Smooth muscle cell (in vitro differentiated cells): Measurements from ENCODE around the gene MAP4K2. TPM values are rescaled to one million over a fixed set of nuclear protein-coding genes. Genes with fewer than 3 reads are reported as not detected.

Experiments used
- DNase-seq: peaks from one replicate; lab custom pipeline; 2025; ENCODE audit not compliant: unreplicated experiment; lab: John Stamatoyannopoulos, UW
- H2AFZ ChIP-seq: fragments of 200-600 bp; sonication (generic); 2 replicates; pipeline ENCODE4 v1.6.0; 2016; ENCODE audit warnings: antibody characterized with exemption, low read depth, mild to moderate bottlenecking
- H3F3A ChIP-seq: fragments of 200-600 bp; sonication (generic); 2 replicates; pipeline ENCODE4 v1.6.0; 2017; ENCODE audit warnings: antibody characterized with exemption, low read depth
- H3K27ac ChIP-seq: fragments of 200-600 bp; sonication (generic); 2 replicates; pipeline ENCODE4 v1.5.1; 2016; ENCODE audit warnings: low read depth, mild to moderate bottlenecking
- H3K27me3 ChIP-seq: fragments of 200-600 bp; sonication (generic); 2 replicates; pipeline ENCODE4 v1.6.1; 2016; ENCODE audit warnings: low read depth, mild to moderate bottlenecking
- H3K36me3 ChIP-seq: fragments of 200-600 bp; sonication (generic); 2 replicates; pipeline ENCODE4 v1.5.1; 2016; ENCODE audit warnings: low read depth
- H3K4me1 ChIP-seq: fragments of 200-600 bp; sonication (generic); 2 replicates; pipeline ENCODE4 v1.5.1; 2016; ENCODE audit warnings: low read depth
- H3K4me2 ChIP-seq: fragments of 200-600 bp; sonication (generic); 2 replicates; pipeline ENCODE4 v1.6.0; 2016; ENCODE audit warnings: mild to moderate bottlenecking
- H3K4me3 ChIP-seq: fragments of 200-600 bp; sonication (generic); 2 replicates; pipeline ENCODE4 v1.5.1; 2016; ENCODE audit warnings: mild to moderate bottlenecking
- H3K79me2 ChIP-seq: fragments of 200-600 bp; sonication (generic); 2 replicates; pipeline ENCODE4 v1.6.0; 2016; ENCODE audit warnings: low read depth, mild to moderate bottlenecking
- H3K9ac ChIP-seq: fragments of 200-600 bp; sonication (generic); 2 replicates; pipeline ENCODE4 v1.6.0; 2016; ENCODE audit warnings: low read depth
- H3K9me3 ChIP-seq: fragments of 200-600 bp; sonication (generic); replicated peaks from 2 replicates; pipeline ENCODE4 v1.5.1; 2016; ENCODE audit warnings: low read depth
- H4K20me1 ChIP-seq: fragments of 200-600 bp; sonication (generic); 2 replicates; pipeline ENCODE4 v1.6.0; 2016; ENCODE audit warnings: low read depth
- CTCF ChIP-seq: fragments of 200-600 bp; sonication (generic); IDR thresholded peaks from 2 replicates; pipeline ENCODE4 v1.5.1; 2017; ENCODE audit warnings: borderline replicate concordance, mild to moderate bottlenecking, antibody characterized with exemption; ENCODE audit not compliant: insufficient read depth, poor library complexity, severe bottlenecking
- WGBS: methylation state at CpG from one replicate; pipeline ENCODE4 v1.1.7; 2016; ENCODE audit warnings: low lambda C conversion rate; 5-methylcytosine and 5-hydroxymethylcytosine counted together
- polyA plus RNA-seq: library from polyadenylated mRNA; unstranded; fragments of >200 nt; fragmentation: Nextera tagmentation; extraction: Ambion mirVana; gene quantifications from 2 replicates; pipeline ENCODE4 v1.2.1, GENCODE V29; 2016
- total RNA-seq: library from RNA; depleted of rRNA; stranded (reverse); fragments of >200 nt; gene quantifications from 2 replicates; pipeline ENCODE4 v1.2.3, GENCODE V29; 2014

The MAP4K2 gene
- total and polyA plus RNA-seq, 2 experiments from 2014 or later: 23.6 to 28.9 TPM

DNA sequence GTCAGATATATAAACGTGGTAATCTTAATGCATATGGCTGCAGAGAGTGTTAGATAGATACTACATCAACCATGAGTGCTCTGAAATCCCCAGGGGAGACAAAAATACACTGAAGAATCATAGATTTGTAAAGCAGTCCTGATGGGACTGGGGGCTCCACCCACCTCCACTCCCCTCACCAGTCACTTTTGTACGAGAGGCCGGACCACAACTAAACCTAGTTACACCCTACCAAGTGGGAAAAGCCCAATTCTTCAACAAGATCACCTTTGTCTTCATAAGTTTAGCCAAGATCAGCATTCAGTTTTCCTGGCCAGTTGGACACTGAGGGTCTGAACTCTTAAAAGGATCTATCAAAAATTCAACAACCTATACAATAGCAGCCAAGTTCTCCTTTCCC, 26.1 kb downstream of the MAP4K2 start:
- peaks cover 32% of the 10 kb centered on the region for H3F3A ChIP-seq
- DNase-seq: no peak
- H3K36me3 ChIP-seq: peaks cover 16% of the 10 kb centered on the region
- peaks cover 57% of the 10 kb centered on the region for H4K20me1 ChIP-seq
- no peaks in the 10 kb centered on the region for H3K27me3 ChIP-seq
- H3K9ac ChIP-seq: peak overlapping the region; percentile 80
- H3K4me1 ChIP-seq: peaks cover 20% of the 10 kb centered on the region
- peak overlapping the region; percentile 52 for H3K27ac ChIP-seq
- H2AFZ ChIP-seq: no peak overlapping the region
- H3K4me2 ChIP-seq: peak overlapping the region; percentile 99
- TF ChIP-seq CTCF: no peak
- 47% methylated on average over 3 of the region's 3 CpGs for WGBS
- H3K4me3 ChIP-seq: peak overlapping the region; percentile 86
- H3K9me3 ChIP-seq: no peaks in the 10 kb centered on the region
- H3K79me2 ChIP-seq: peaks cover 57% of the 10 kb centered on the region

- Histone ChIP-seq H3F3A (peaks cover 36% of the 10 kb centered on the region), H3K4me1 (peaks cover 20% of the 10 kb centered on the region), H2AFZ (no peak overlapping the region), H3K27me3 (no peaks in the 10 kb centered on the region), H3K4me3 (peak overlapping the region; percentile 86), H3K9me3 (no peaks in the 10 kb centered on the region), H4K20me1 (peaks cover 62% of the 10 kb centered on the region), H3K36me3 (peaks cover 21% of the 10 kb centered on the region), H3K4me2 (peak overlapping the region; percentile 99), H3K9ac (peak overlapping the region; percentile 80), H3K27ac (peak overlapping the region; percentile 52), H3K79me2 (peaks cover 62% of the 10 kb centered on the region)
- WGBS: 94% methylated on average over 6 of the region's 6 CpGs
- no peak for DNase-seq
- no peak for TF ChIP-seq CTCF
Measured at GRCh38 chr11:64776425-64776824, 26.6 kb downstream of the MAP4K2 start.

- 97% methylated on average over 5 of the region's 5 CpGs for WGBS
- Histone ChIP-seq H3K9ac (no peak overlapping the region), H3K9me3 (no peaks in the 10 kb centered on the region), H3K79me2 (peaks cover 71% of the 10 kb centered on the region), H3K36me3 (peaks cover 34% of the 10 kb centered on the region), H4K20me1 (peaks cover 84% of the 10 kb centered on the region), H3K4me2 (no peak overlapping the region), H3K4me1 (peaks cover 16% of the 10 kb centered on the region), H3K27me3 (no peaks in the 10 kb centered on the region), H3K4me3 (no peak overlapping the region), H3K27ac (no peak overlapping the region), H3F3A (peaks cover 57% of the 10 kb centered on the region), H2AFZ (no peak overlapping the region)
- no peak for TF ChIP-seq CTCF
- DNase-seq: no peak
Measured at GRCh38 chr11:64774144-64774543, 28.9 kb downstream of the MAP4K2 start.

GRCh38 chr11:64772303-64773018, 30.6 kb downstream of the MAP4K2 start:
- Histone ChIP-seq H2AFZ (no peak overlapping the region), H3K36me3 (peaks cover 43% of the 10 kb centered on the region), H3K4me1 (peaks cover 16% of the 10 kb centered on the region), H3K4me3 (no peak overlapping the region), H3K9me3 (no peaks in the 10 kb centered on the region), H3K9ac (no peak overlapping the region), H3K27me3 (no peaks in the 10 kb centered on the region), H4K20me1 (peaks cover 100% of the 10 kb centered on the region), H3K79me2 (peaks cover 71% of the 10 kb centered on the region), H3K27ac (no peak overlapping the region), H3F3A (peaks cover 68% of the 10 kb centered on the region), H3K4me2 (no peak overlapping the region)
- no peak for TF ChIP-seq CTCF
- WGBS: 87% methylated on average over 3 of the region's 3 CpGs
- no peak for DNase-seq
